ENCODE results near the gene PDIA2.

The PDIA2 gene

DNA sequence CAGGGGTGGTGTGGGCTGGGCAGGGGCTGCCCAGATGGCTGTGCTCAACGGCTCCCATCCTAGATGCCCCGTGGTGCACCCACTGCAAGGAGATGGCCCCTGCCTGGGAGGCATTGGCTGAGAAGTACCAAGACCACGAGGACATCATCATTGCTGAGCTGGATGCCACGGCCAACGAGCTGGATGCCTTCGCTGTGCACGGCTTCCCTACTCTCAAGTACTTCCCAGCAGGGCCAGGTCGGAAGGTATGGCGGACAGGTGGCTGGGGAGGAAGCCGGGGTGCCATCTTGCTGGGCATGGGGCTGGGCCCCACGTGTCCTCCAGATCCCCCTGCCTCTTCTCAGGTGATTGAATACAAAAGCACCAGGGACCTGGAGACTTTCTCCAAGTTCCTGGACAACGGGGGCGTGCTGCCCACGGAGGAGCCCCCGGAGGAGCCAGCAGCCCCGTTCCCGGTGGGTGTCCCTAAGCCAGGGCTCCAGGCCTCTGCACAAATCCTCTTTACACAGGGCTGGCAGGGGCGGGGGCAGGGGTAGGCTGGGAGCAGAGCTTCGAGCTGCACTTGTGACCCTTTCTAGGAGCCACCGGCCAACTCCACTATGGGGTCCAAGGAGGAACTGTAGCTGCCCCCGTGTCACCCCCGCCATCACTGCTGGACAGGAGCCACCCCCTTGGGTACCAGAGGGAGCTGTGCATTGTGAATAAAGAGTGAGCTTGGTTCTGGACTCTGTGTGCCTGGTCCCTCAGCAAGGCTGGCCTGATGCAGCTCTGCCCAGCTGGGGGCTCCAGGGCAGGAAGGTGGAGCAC is 3.7 kb downstream of the PDIA2 start:
- no peak overlapping the region for H3K4me3 ChIP-seq (ENCODE audit: low read depth, low read length)
- TF ChIP-seq CTCF (IDR thresholded peaks at IDR 0.05; ENCODE audit: insufficient read depth, low read depth, low read length, missing control alignments), result no peak
- no peak for DNase-seq (ENCODE audit: low read depth)

GRCh38 chr16:287298-287811 is 4.4 kb downstream of the PDIA2 start:
- no peak for DNase-seq (ENCODE audit: low read depth)
- TF ChIP-seq CTCF (IDR thresholded peaks at IDR 0.05; ENCODE audit: insufficient read depth, low read depth, low read length, missing control alignments), result no peak
- H3K4me3 ChIP-seq (ENCODE audit: low read depth, low read length), result no peak overlapping the region

- H3K4me3 ChIP-seq (ENCODE audit: low read depth, low read length), result no peak overlapping the region
- DNase-seq (ENCODE audit: low read depth), result no peak
- no peak for TF ChIP-seq CTCF (IDR thresholded peaks at IDR 0.05; ENCODE audit: insufficient read depth, low read depth, low read length, missing control alignments)
Observed at GRCh38 chr16:287981-288920, 5.3 kb downstream of the PDIA2 start.

DNA sequence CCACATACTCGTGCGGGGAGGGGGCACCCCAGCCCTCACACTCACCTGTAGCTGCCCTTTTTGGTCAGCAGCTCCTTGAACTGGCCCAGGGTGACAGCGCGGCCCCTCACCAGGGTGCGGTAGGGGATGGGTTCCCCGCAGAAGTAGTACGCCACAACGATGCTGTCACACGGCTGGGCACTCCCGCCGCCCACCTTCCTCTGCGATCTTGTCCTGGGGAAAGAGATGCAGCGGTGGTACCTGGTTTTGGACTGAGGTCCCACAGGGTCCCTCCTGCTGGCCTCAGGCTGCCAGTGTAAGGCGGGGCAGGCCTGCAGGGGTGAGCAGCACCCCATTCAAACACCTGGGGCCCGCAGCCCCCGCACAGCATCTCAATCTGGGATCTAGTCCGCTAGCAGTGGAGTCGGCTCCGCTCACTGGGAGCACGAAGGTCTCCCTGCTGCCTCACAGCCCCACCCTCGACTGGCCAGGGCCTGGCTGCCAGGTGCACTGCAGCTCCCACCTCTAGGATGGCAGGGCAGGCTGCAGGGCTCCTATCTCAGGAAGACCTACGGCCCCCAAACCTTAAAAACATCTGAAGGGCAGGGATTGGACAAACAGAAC is 6.5 kb downstream of the PDIA2 start:
- DNase-seq (ENCODE audit: low read depth), result no peak
- no peak for TF ChIP-seq CTCF (IDR thresholded peaks at IDR 0.05; ENCODE audit: insufficient read depth, low read depth, low read length, missing control alignments)

DNA sequence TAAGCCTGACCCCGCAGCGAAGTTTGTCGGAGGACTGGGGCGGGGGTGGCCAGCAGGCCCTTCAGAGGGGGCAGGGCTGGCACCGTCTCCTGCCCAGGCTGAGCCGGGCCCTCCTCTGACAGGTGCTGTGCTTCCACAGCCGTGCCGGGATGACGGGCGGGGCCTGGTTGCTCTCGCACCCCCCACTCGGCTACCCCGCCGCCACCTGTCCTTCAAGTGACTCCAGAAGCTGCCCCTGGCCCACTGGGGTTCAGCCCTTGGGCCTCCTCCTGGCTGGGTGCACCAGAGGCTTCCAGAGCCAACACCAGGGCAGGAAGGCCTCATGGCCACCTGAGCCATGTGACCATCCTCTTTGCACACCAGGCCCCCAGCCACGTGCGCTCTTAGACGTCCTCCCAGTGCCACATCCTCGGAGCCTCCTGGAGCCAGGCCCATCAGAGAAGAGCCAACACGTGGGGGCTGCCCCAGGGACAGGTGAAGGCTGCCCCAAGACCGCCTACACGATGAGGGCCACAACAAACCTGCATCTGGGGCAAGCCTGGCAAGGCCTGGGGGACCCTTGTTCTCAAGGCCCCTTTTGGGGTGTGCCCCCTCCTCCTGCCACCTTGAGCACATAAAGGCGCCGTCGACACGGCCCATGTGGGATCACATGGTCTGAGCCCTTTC is 7.2 kb downstream of the PDIA2 start:
- DNase-seq (ENCODE audit: low read depth), result no peak
- H3K4me3 ChIP-seq (ENCODE audit: low read depth, low read length), result no peak overlapping the region
- TF ChIP-seq CTCF (IDR thresholded peaks at IDR 0.05; ENCODE audit: insufficient read depth, low read depth, low read length, missing control alignments), result no peak

More for the DNA sequence above, 6.5 kb downstream of the PDIA2 start:
- no peak overlapping the region for H3K4me3 ChIP-seq (ENCODE audit: low read depth, low read length)
